ENCODE measurements around the gene CDK17.

Gene CDK17

GRCh38 chr12:96237465-96238077 is 162.7 kb downstream of the CDK17 start:
- Histone ChIP-seq H3K18ac (ENCODE audit: low read length) (no peak overlapping the region), H3K36me3 (ENCODE audit: control insufficient read depth, insufficient read depth, low read length) (no peaks in the 10 kb centered on the region), H3K23ac (ENCODE audit: low read length) (no peak overlapping the region), H3K27ac (ENCODE audit: low read depth, low read length) (no peak overlapping the region), H2BK5ac (ENCODE audit: low read length) (no peak overlapping the region), H4K8ac (ENCODE audit: low read depth, low read length) (no peak overlapping the region), H3K4me2 (ENCODE audit: low read length) (no peak overlapping the region), H3K27me3 (ENCODE audit: insufficient read depth, low read length, poor library complexity) (no peaks in the 10 kb centered on the region), H3K4me1 (ENCODE audit: control insufficient read depth, low read depth, low read length) (no peaks in the 10 kb centered on the region), H4K5ac (ENCODE audit: low read length) (no peak overlapping the region), H3K79me2 (ENCODE audit: control insufficient read depth, insufficient read depth, low read length) (no peaks in the 10 kb centered on the region), H3K4ac (ENCODE audit: low read depth, low read length) (no peak overlapping the region), H2BK15ac (replicated peaks; ENCODE audit: low read depth) (no peak overlapping the region), H2AK5ac (ENCODE audit: low read length) (no peak overlapping the region), H3K56ac (ENCODE audit: low read length) (no peak overlapping the region), H2BK120ac (ENCODE audit: low read depth, low read length) (no peak overlapping the region), H3K9ac (ENCODE audit: low read length) (no peak overlapping the region), H3K4me3 (ENCODE audit: low read length) (no peak overlapping the region), H3K79me1 (ENCODE audit: low read length) (peaks cover 2% of the 10 kb centered on the region)
- DNase-seq: no peak
- no CpG with 5 or more reads among the region's 9 CpGs for WGBS (ENCODE audit: extremely low coverage, insufficient coverage, low lambda C conversion rate)

- H4K8ac ChIP-seq (ENCODE audit: low read depth, low read length): no peak overlapping the region
- no peak for DNase-seq
Measured at GRCh38 chr12:96237035-96237434, 163.2 kb downstream of the CDK17 start.

GRCh38 chr12:96236221-96236822 is 163.9 kb downstream of the CDK17 start:
- no peak overlapping the region for H2AK5ac ChIP-seq (ENCODE audit: low read length)
- H3K4ac ChIP-seq (ENCODE audit: low read depth, low read length): no peak overlapping the region
- no peak overlapping the region for H4K5ac ChIP-seq (ENCODE audit: low read length)
- no peak overlapping the region for H3K4me3 ChIP-seq (ENCODE audit: low read length)
- no peak overlapping the region for H3K27ac ChIP-seq (ENCODE audit: low read depth, low read length)
- H2BK120ac ChIP-seq (ENCODE audit: low read depth, low read length): no peak overlapping the region
- H3K79me1 ChIP-seq (ENCODE audit: low read length): peaks cover 2% of the 10 kb centered on the region
- WGBS (ENCODE audit: extremely low coverage, insufficient coverage, low lambda C conversion rate): no CpG with 5 or more reads among the region's 18 CpGs
- H3K79me2 ChIP-seq (ENCODE audit: control insufficient read depth, insufficient read depth, low read length): no peaks in the 10 kb centered on the region
- H3K4me1 ChIP-seq (ENCODE audit: control insufficient read depth, low read depth, low read length): no peaks in the 10 kb centered on the region
- no peak overlapping the region for H3K23ac ChIP-seq (ENCODE audit: low read length)
- no peak overlapping the region for H2BK5ac ChIP-seq (ENCODE audit: low read length)
- no peaks in the 10 kb centered on the region for H3K36me3 ChIP-seq (ENCODE audit: control insufficient read depth, insufficient read depth, low read length)
- H3K9ac ChIP-seq (ENCODE audit: low read length): no peak overlapping the region
- no peak overlapping the region for H3K18ac ChIP-seq (ENCODE audit: low read length)
- H3K4me2 ChIP-seq (ENCODE audit: low read length): no peak overlapping the region
- H3K27me3 ChIP-seq (ENCODE audit: insufficient read depth, low read length, poor library complexity): no peaks in the 10 kb centered on the region
- no peak overlapping the region for H4K8ac ChIP-seq (ENCODE audit: low read depth, low read length)
- H3K56ac ChIP-seq (ENCODE audit: low read length): no peak overlapping the region
- DNase-seq: no peak
- H2BK15ac ChIP-seq (replicated peaks; ENCODE audit: low read depth): no peak overlapping the region

More at GRCh38 chr12:96237035-96237434, 163.2 kb downstream of the CDK17 start:
- no peak overlapping the region for H3K27ac ChIP-seq (ENCODE audit: low read depth, low read length)
- H2BK120ac ChIP-seq (ENCODE audit: low read depth, low read length): no peak overlapping the region
- H2AK5ac ChIP-seq (ENCODE audit: low read length): no peak overlapping the region
- H3K4me3 ChIP-seq (ENCODE audit: low read length): no peak overlapping the region
- H3K4ac ChIP-seq (ENCODE audit: low read depth, low read length): no peak overlapping the region
- no peak overlapping the region for H3K9ac ChIP-seq (ENCODE audit: low read length)
- no peaks in the 10 kb centered on the region for H3K36me3 ChIP-seq (ENCODE audit: control insufficient read depth, insufficient read depth, low read length)
- H3K4me2 ChIP-seq (ENCODE audit: low read length): no peak overlapping the region
- H3K56ac ChIP-seq (ENCODE audit: low read length): no peak overlapping the region
- H3K18ac ChIP-seq (ENCODE audit: low read length): no peak overlapping the region
- no peaks in the 10 kb centered on the region for H3K4me1 ChIP-seq (ENCODE audit: control insufficient read depth, low read depth, low read length)
- H3K79me2 ChIP-seq (ENCODE audit: control insufficient read depth, insufficient read depth, low read length): no peaks in the 10 kb centered on the region
- H4K5ac ChIP-seq (ENCODE audit: low read length): no peak overlapping the region
- peaks cover 2% of the 10 kb centered on the region for H3K79me1 ChIP-seq (ENCODE audit: low read length)
- no peaks in the 10 kb centered on the region for H3K27me3 ChIP-seq (ENCODE audit: insufficient read depth, low read length, poor library complexity)
- H2BK15ac ChIP-seq (replicated peaks; ENCODE audit: low read depth): no peak overlapping the region
- no peak overlapping the region for H3K23ac ChIP-seq (ENCODE audit: low read length)
- no peak overlapping the region for H2BK5ac ChIP-seq (ENCODE audit: low read length)
- no CpG with 5 or more reads among the region's 7 CpGs for WGBS (ENCODE audit: extremely low coverage, insufficient coverage, low lambda C conversion rate)

- Histone ChIP-seq H3K18ac (ENCODE audit: low read length) (no peak overlapping the region), H3K23ac (ENCODE audit: low read length) (no peak overlapping the region), H3K56ac (ENCODE audit: low read length) (no peak overlapping the region), H3K4me1 (ENCODE audit: control insufficient read depth, low read depth, low read length) (no peaks in the 10 kb centered on the region), H3K9ac (ENCODE audit: low read length) (no peak overlapping the region), H3K4me3 (ENCODE audit: low read length) (no peak overlapping the region), H3K27ac (ENCODE audit: low read depth, low read length) (no peak overlapping the region), H4K5ac (ENCODE audit: low read length) (no peak overlapping the region), H3K36me3 (ENCODE audit: control insufficient read depth, insufficient read depth, low read length) (no peaks in the 10 kb centered on the region), H2BK15ac (replicated peaks; ENCODE audit: low read depth) (no peak overlapping the region), H2BK5ac (ENCODE audit: low read length) (no peak overlapping the region), H3K79me1 (ENCODE audit: low read length) (peaks cover 2% of the 10 kb centered on the region), H3K79me2 (ENCODE audit: control insufficient read depth, insufficient read depth, low read length) (no peaks in the 10 kb centered on the region), H4K8ac (ENCODE audit: low read depth, low read length) (no peak overlapping the region), H3K4me2 (ENCODE audit: low read length) (no peak overlapping the region), H3K27me3 (ENCODE audit: insufficient read depth, low read length, poor library complexity) (no peaks in the 10 kb centered on the region), H3K4ac (ENCODE audit: low read depth, low read length) (no peak overlapping the region), H2AK5ac (ENCODE audit: low read length) (no peak overlapping the region), H2BK120ac (ENCODE audit: low read depth, low read length) (no peak overlapping the region)
- WGBS (ENCODE audit: extremely low coverage, insufficient coverage, low lambda C conversion rate): no CpG with 5 or more reads among the region's 5 CpGs
- DNase-seq: peak; percentile 48
Measured at GRCh38 chr12:96235484-96235826, 164.8 kb downstream of the CDK17 start.

GRCh38 chr12:96234591-96235483 is 165.4 kb downstream of the CDK17 start:
- no peak for DNase-seq
- peaks cover 2% of the 10 kb centered on the region for H3K79me1 ChIP-seq (ENCODE audit: low read length)
- no peak overlapping the region for H3K56ac ChIP-seq (ENCODE audit: low read length)
- H2AK5ac ChIP-seq (ENCODE audit: low read length): no peak overlapping the region
- no peak overlapping the region for H4K8ac ChIP-seq (ENCODE audit: low read depth, low read length)
- H3K36me3 ChIP-seq (ENCODE audit: control insufficient read depth, insufficient read depth, low read length): no peaks in the 10 kb centered on the region
- no peak overlapping the region for H4K5ac ChIP-seq (ENCODE audit: low read length)
- no peak overlapping the region for H2BK120ac ChIP-seq (ENCODE audit: low read depth, low read length)
- H3K27ac ChIP-seq (ENCODE audit: low read depth, low read length): no peak overlapping the region
- no peak overlapping the region for H2BK5ac ChIP-seq (ENCODE audit: low read length)
- no peak overlapping the region for H3K9ac ChIP-seq (ENCODE audit: low read length)
- no peaks in the 10 kb centered on the region for H3K79me2 ChIP-seq (ENCODE audit: control insufficient read depth, insufficient read depth, low read length)
- H2BK15ac ChIP-seq (replicated peaks; ENCODE audit: low read depth): no peak overlapping the region
- H3K4ac ChIP-seq (ENCODE audit: low read depth, low read length): no peak overlapping the region
- no CpG with 5 or more reads among the region's 22 CpGs for WGBS (ENCODE audit: extremely low coverage, insufficient coverage, low lambda C conversion rate)
- no peak overlapping the region for H3K18ac ChIP-seq (ENCODE audit: low read length)
- H3K27me3 ChIP-seq (ENCODE audit: insufficient read depth, low read length, poor library complexity): no peaks in the 10 kb centered on the region
- H3K4me2 ChIP-seq (ENCODE audit: low read length): no peak overlapping the region
- no peaks in the 10 kb centered on the region for H3K4me1 ChIP-seq (ENCODE audit: control insufficient read depth, low read depth, low read length)
- H3K23ac ChIP-seq (ENCODE audit: low read length): no peak overlapping the region
- H3K4me3 ChIP-seq (ENCODE audit: low read length): no peak overlapping the region

Measured in mesendoderm (in vitro differentiated cells).